ENCODE data around the gene NSD1.
"Not testable (repeated sequence)": the region's sequence is repeated elsewhere in the genome, so short reads cannot be mapped to it uniquely, and the experiment has no call there.

Gene NSD1

DNA sequence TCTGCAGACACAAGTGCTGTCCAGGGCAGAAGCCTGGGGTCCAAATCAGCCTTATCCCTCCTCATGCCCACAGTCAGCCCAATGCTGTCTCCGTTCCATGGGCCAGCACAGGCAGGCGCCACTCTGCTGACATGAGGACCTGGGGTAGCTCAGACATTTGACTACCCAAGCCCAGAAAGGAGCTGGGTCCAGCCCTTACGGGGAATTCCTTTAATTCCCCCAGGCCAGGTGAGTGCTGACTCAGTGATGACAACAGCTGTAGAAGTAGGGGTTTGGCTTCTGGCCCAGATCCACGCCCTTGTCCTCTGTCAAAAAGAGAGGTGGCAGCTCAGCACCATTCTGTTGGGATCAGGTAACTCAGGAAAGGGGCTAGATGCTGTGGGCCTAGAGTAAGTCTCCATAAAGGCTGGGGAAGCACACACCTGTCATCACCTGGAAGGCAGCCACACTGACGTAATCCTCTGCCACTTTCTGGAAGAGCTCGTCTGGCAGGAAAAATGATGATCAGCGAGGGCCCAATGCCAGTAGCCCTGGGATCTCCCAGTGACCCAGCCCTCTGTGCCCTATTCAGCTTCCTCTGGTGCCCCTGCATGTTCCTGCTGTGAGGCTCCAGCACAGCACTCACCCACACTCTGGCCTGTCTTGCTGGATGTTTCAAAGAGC lies 168.1 kb downstream of the NSD1 start:
- peaks cover 11% of the 10 kb centered on the region for H3K36me3 ChIP-seq
- no peaks in the 10 kb centered on the region for H3K9me3 ChIP-seq (ENCODE audit: severe bottlenecking)
- DNase-seq, result no peak
- TF ChIP-seq, protein P1, sequence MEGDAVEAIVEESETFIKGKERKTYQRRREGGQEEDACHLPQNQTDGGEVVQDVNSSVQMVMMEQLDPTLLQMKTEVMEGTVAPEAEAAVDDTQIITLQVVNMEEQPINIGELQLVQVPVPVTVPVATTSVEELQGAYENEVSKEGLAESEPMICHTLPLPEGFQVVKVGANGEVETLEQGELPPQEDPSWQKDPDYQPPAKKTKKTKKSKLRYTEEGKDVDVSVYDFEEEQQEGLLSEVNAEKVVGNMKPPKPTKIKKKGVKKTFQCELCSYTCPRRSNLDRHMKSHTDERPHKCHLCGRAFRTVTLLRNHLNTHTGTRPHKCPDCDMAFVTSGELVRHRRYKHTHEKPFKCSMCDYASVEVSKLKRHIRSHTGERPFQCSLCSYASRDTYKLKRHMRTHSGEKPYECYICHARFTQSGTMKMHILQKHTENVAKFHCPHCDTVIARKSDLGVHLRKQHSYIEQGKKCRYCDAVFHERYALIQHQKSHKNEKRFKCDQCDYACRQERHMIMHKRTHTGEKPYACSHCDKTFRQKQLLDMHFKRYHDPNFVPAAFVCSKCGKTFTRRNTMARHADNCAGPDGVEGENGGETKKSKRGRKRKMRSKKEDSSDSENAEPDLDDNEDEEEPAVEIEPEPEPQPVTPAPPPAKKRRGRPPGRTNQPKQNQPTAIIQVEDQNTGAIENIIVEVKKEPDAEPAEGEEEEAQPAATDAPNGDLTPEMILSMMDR (IDR thresholded peaks at IDR 0.05; ENCODE audit: low read depth, low read length), result no peak
- no peaks in the 10 kb centered on the region for H3K27me3 ChIP-seq (ENCODE audit: insufficient read depth, low read depth, severe bottlenecking)
- no peak overlapping the region for H3K27ac ChIP-seq
- no peak overlapping the region for H3K4me3 ChIP-seq (ENCODE audit: low read depth, low read length)

DNA sequence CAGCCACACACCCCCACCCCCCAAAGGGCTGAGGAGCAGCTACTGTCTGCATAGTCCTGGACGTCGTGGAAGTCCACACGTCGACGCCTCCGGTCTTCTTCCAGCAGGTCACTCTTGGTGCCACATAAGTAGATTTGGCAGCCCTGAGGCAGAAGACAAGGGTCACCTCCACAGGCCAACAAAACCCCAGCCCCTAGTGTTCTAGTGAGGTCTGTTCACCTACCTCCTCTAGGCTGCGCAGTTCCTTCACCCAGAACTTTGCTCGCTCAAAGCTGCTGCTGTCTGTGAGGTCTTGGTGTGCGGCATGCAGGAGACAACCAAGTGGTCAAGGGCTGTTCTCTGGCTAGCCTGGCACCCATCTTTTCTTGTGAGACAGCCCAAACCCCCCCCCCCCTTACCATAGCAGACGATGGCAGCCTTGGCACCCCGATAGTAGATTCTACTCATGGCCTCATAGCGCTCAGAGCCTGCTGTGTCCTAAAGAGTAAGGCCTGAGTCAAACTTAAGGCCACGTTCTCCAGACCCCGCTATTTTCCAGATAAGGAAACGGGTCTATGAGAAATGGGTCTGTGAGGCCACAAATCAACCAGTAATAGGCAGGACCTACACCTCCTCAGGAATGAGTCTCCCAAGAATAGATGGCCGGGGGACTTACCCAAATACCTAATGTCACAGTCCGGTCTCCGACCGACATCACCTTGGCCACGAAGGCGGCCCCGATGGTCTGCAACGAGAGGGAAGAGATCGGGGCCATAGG lies 169.0 kb downstream of the NSD1 start:
- H3K4me3 ChIP-seq (ENCODE audit: low read depth, low read length), result peak overlapping the region; percentile 72
- no peak overlapping the region for H3K27ac ChIP-seq
- no peak for DNase-seq
- H3K9me3 ChIP-seq (ENCODE audit: severe bottlenecking), result no peaks in the 10 kb centered on the region
- H3K27me3 ChIP-seq (ENCODE audit: insufficient read depth, low read depth, severe bottlenecking), result no peaks in the 10 kb centered on the region
- TF ChIP-seq, protein P1 (IDR thresholded peaks at IDR 0.05; ENCODE audit: low read depth, low read length), result no peak
- peaks cover 17% of the 10 kb centered on the region for H3K36me3 ChIP-seq

DNA sequence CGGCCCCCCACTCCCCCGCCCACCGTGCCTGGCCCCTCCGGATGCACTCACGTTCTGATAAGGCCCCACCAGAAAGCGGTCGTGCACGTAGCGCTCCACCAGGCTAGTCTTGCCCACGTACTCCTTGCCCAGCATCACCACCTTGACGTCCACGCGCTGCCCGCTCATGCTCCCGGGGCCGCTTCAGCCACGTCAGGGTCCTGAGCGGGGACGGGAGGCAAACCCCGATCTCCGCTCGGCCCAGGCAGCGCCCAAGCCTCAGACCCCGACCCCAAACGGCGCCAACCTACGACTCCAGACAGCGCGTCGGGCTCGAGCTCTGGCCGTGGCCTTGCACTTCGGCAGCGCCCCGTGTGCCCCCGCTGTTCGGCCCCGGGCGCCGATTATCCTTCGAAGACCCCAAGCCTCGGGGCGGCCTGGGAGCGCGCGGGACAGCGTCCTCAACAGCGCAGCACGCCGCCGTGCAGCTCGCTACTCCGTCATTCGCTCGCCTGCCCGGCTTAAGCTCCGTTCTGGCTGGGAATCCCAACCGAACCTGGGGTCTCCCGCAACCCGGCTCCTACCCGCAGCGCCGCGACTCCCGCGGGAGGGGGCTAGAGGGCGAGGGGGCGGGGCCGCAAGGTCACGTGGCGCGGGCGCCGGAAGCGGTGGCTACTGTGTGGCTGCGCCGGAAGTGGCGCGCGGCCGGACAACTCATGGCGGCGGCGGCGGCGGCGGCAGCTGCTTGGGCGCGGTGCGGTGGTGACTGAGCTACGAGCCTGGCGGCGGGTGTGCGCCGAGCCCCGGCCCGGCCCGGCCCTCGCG lies 169.8 kb downstream of the NSD1 start, which contains the start of the genes PRELID1 and RAB24:
Gene PRELID1 (plus strand): TSS at position 679 of the 804 bp plus-strand sequence. CDS start 187 bp downstream, outside the sequence.
Gene RAB24 (minus strand): TSS at position 599 of the 804 bp plus-strand sequence. CDS start 431 bp downstream, at position 168.
- DNase-seq, result peak; percentile 67
- TF ChIP-seq, protein P1 (IDR thresholded peaks at IDR 0.05; ENCODE audit: low read depth, low read length), result 0 out of 2 replicates have a peak, but pooled peaks have one; percentile 14
- H3K27me3 ChIP-seq (ENCODE audit: insufficient read depth, low read depth, severe bottlenecking), result no peaks in the 10 kb centered on the region
- H3K4me3 ChIP-seq (ENCODE audit: low read depth, low read length), result peak within 1 kb of the TSS; percentile 81
- H3K27ac ChIP-seq, result peak within 1 kb of the TSS; percentile 74
- peaks cover 17% of the 10 kb centered on the region for H3K36me3 ChIP-seq
- H3K9me3 ChIP-seq (ENCODE audit: severe bottlenecking), result no peaks in the 10 kb centered on the region

DNA sequence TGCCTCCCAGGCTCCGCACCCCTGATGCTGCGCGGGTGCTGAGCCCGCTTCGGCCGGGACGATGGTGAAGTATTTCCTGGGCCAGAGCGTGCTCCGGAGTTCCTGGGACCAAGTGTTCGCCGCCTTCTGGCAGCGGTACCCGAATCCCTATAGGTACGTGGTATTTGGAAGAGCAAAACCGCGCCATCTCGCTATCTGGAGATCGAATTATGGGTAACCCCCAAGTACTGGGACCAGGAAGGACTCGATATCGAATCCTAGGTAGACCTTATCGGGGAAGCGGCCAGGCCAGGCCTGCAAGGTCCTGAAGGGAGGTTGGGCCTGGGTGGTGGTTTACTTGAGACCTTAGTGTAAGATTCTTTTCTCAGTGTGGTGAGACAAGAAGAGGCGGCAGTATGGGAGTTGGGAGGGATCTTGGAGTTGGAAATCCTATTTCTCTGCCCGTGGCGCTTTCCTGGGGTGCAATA lies 170.4 kb downstream of the NSD1 start:
- peak overlapping the region; percentile 81 for H3K4me3 ChIP-seq (ENCODE audit: low read depth, low read length)
- no peaks in the 10 kb centered on the region for H3K27me3 ChIP-seq (ENCODE audit: insufficient read depth, low read depth, severe bottlenecking)
- TF ChIP-seq, protein P1 (IDR thresholded peaks at IDR 0.05; ENCODE audit: low read depth, low read length), result no peak
- DNase-seq, result no peak
- no peaks in the 10 kb centered on the region for H3K9me3 ChIP-seq (ENCODE audit: severe bottlenecking)
- H3K36me3 ChIP-seq, result peaks cover 21% of the 10 kb centered on the region
- peak overlapping the region; percentile 74 for H3K27ac ChIP-seq

DNA sequence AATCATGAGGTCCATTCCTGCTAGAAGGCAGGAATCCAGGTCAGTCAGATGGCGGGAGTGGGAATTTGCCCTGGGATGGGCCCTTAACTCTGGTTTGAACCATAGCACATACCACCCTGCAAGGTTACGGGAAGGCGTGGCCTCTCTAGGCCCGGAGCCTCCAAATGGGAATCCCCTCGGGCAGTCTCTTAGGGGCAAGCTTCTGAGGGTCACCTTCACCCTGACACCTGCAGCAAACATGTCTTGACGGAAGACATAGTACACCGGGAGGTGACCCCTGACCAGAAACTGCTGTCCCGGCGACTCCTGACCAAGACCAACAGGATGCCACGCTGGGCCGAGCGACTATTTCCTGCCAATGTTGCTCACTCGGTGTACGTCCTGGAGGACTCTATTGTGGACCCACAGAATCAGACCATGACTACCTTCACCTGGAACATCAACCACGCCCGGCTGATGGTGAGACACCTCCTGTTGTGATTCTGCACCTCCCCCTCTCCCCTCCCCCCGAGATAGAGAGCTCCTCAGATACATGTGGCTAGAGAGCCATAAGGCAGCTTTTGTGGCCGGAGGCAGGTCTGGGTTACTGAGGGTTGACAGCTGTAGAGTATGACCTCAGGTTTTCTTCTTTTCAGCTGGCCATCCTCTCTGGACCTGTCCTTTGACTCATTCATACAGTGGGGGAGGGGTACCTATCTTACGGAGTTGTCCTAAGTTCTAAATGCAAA lies 171.0 kb downstream of the NSD1 start:
- Histone ChIP-seq H3K27me3 (ENCODE audit: insufficient read depth, low read depth, severe bottlenecking) (no peaks in the 10 kb centered on the region), H3K9me3 (ENCODE audit: severe bottlenecking) (no peaks in the 10 kb centered on the region), H3K4me3 (ENCODE audit: low read depth, low read length) (peak overlapping the region; percentile 81), H3K27ac (peak overlapping the region; percentile 74), H3K36me3 (peaks cover 23% of the 10 kb centered on the region)
- DNase-seq, result no peak
- TF ChIP-seq, protein P1 (IDR thresholded peaks at IDR 0.05; ENCODE audit: low read depth, low read length), result no peak

DNA sequence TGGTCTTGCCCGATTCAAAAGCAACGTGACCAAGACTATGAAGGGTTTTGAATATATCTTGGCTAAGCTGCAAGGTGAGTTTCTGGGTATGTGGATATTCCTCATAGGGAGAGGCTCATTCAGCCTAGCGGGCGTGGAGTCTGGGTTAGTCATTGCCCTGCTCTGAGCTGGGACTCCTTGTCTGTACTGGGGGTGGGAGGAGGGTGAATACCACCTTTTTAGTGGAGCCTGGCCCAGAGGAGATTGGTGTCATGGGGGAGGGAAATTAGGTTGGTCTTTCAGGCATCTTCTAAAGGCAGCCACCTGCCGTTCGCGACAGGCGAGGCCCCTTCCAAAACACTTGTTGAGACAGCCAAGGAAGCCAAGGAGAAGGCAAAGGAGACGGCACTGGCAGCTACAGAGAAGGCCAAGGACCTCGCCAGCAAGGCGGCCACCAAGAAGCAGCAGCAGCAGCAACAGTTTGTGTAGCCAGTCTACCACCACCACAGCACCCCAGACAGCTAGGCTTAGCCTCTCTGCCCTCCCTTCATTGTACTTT lies 172.6 kb downstream of the NSD1 start:
- not testable (repeated sequence) for H3K27me3 ChIP-seq (ENCODE audit: insufficient read depth, low read depth, severe bottlenecking); H3K4me3 ChIP-seq (ENCODE audit: low read depth, low read length); DNase-seq; H3K27ac ChIP-seq; H3K9me3 ChIP-seq (ENCODE audit: severe bottlenecking)
- H3K36me3 ChIP-seq, result peaks cover 23% of the 10 kb centered on the region

Data from WERI-Rb-1 (cell line).